Measurements from ENCODE around the gene ACSS1.

The ACSS1 gene

DNA sequence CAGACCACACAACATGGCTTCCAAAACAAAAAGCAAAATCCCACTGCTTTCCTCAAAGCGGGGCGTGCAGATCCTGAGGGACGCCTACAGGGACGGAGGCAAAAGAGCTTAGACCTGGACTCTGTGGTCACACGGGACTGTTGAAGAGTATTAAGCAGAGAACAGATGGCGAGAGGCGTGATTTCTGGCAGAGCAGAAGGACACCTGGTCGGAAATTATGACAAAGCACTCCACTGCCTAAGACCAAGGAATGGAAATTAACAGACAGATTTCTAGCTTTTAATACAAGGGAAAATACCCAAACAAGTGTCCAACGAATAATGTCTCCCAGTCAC lies 93.5 kb downstream of the ACSS1 start:
- POLR2A ChIA-PET = no interaction called here
- TF ChIP-seq, protein P1, sequence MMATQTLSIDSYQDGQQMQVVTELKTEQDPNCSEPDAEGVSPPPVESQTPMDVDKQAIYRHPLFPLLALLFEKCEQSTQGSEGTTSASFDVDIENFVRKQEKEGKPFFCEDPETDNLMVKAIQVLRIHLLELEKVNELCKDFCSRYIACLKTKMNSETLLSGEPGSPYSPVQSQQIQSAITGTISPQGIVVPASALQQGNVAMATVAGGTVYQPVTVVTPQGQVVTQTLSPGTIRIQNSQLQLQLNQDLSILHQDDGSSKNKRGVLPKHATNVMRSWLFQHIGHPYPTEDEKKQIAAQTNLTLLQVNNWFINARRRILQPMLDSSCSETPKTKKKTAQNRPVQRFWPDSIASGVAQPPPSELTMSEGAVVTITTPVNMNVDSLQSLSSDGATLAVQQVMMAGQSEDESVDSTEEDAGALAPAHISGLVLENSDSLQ (IDR thresholded peaks at IDR 0.05) = no peak
- TF ChIP-seq FOXA1 (IDR thresholded peaks at IDR 0.05) (no peak), LEF1 (IDR thresholded peaks at IDR 0.05; ENCODE audit: borderline replicate concordance) (no peak), HDGF (IDR thresholded peaks at IDR 0.05; ENCODE audit: borderline replicate concordance) (no peak), SUZ12 (IDR thresholded peaks at IDR 0.05) (no peak), BHLHE40 (IDR thresholded peaks at IDR 0.05; ENCODE audit: borderline replicate concordance) (no peak), NFRKB (IDR thresholded peaks at IDR 0.05) (no peak), TARDBP (IDR thresholded peaks at IDR 0.05) (no peak), ARNT (IDR thresholded peaks at IDR 0.05) (no peak), CTBP1 (IDR thresholded peaks at IDR 0.05; ENCODE audit: borderline replicate concordance) (no peak), ELF4 (IDR thresholded peaks at IDR 0.05) (no peak), FOXM1 (IDR thresholded peaks at IDR 0.05; ENCODE audit: borderline replicate concordance) (no peak), ZNF384 (IDR thresholded peaks at IDR 0.05) (no peak)
- CTCF ChIA-PET = no interaction called here
- DNase-seq (ENCODE audit: extremely low spot score) = no peak

DNA sequence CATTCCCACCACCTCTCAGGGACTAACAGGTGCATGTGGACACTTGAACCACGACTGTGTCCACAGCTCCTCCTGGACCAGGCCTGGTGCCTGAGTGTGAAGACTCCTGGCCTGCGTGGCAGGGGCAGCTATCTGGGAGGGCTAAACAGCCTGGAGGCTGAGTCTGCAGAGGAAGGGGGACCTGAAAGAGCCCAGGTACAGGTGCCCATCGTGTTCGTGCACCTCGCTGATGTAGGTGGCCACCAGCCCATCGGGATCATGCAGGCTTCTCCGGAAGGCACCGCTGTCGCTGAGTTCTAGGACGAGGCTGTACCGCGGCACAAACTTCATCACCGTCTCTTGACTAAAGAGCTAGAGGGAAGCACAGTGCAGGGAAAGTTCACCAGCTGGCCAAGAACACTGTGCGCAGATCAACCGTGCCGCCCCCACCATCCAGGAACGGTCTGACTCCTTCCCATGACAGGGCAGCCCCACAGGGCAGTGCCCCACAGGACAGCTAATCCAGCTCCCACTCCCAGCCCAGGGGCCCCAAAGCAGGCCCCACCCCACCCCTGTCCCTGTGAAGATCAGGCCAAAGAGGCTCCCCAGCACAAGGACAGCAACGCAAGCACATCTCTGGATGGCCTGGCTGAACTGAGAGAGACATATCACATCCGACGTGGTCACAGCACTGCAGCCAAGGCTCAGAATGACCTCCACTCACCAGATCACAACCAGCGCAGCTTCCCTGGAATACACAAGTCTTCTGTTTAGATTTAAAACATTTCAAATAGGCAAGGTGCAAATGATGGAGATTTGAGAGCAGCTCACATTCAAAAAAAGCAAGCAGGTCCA lies 94.0 kb downstream of the ACSS1 start:
- ChIA-PET POLR2A (no interaction called here), CTCF (no interaction called here)
- TF ChIP-seq, protein P1 (IDR thresholded peaks at IDR 0.05) = no peak
- TF ChIP-seq SP1 (IDR thresholded peaks at IDR 0.05) (no peak), BHLHE40 (IDR thresholded peaks at IDR 0.05; ENCODE audit: borderline replicate concordance) (no peak), ZNF384 (IDR thresholded peaks at IDR 0.05) (no peak), FOXA1 (IDR thresholded peaks at IDR 0.05) (no peak), L3MBTL2 (conservative IDR thresholded peaks at IDR 0.05) (no peak), ELF4 (IDR thresholded peaks at IDR 0.05) (no peak), FOXK2 (IDR thresholded peaks at IDR 0.05) (no peak), HDGF (IDR thresholded peaks at IDR 0.05; ENCODE audit: borderline replicate concordance) (no peak), FOXM1 (IDR thresholded peaks at IDR 0.05; ENCODE audit: borderline replicate concordance) (no peak), TARDBP (IDR thresholded peaks at IDR 0.05) (no peak), ARNT (IDR thresholded peaks at IDR 0.05) (no peak), NFRKB (IDR thresholded peaks at IDR 0.05) (no peak)
- no peak for DNase-seq (ENCODE audit: extremely low spot score)

DNA sequence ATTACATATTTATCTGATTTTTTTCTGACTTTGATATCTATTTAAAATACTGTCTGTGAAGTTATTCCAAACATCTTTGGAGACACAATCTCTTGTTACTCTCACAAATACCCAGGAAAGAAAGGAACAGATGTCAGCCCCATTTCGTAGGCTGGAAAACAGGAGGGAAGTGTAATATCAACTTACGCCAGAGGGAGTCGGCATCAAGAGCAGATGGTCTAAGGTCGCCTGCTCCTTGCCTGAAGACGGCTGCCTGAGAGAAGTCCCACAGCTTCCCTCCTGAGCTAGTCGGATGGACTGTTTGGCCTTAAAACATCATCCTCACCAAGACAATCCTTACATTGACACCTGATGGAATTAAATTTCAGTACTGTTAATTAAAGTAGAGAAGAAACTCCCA lies 95.4 kb downstream of the ACSS1 start:
- no peak for DNase-seq (ENCODE audit: extremely low spot score)
- POLR2A ChIA-PET = no interaction called here
- CTCF ChIA-PET = no interaction called here
- no peak for TF ChIP-seq L3MBTL2 (conservative IDR thresholded peaks at IDR 0.05)
- TF ChIP-seq ELF4 (IDR thresholded peaks at IDR 0.05) = no peak
- no peak for TF ChIP-seq HDGF (IDR thresholded peaks at IDR 0.05; ENCODE audit: borderline replicate concordance)
- no peak for TF ChIP-seq ZNF384 (IDR thresholded peaks at IDR 0.05)
- TF ChIP-seq CTBP1 (IDR thresholded peaks at IDR 0.05; ENCODE audit: borderline replicate concordance) = no peak
- no peak for TF ChIP-seq FOXA1 (IDR thresholded peaks at IDR 0.05)
- no peak for TF ChIP-seq FOXK2 (IDR thresholded peaks at IDR 0.05)
- TF ChIP-seq, protein P1 (IDR thresholded peaks at IDR 0.05) = no peak
- no peak for TF ChIP-seq TARDBP (IDR thresholded peaks at IDR 0.05)
- no peak for TF ChIP-seq SP1 (IDR thresholded peaks at IDR 0.05)
- TF ChIP-seq LEF1 (IDR thresholded peaks at IDR 0.05; ENCODE audit: borderline replicate concordance) = no peak
- no peak for TF ChIP-seq SUZ12 (IDR thresholded peaks at IDR 0.05)
- no peak for TF ChIP-seq BHLHE40 (IDR thresholded peaks at IDR 0.05; ENCODE audit: borderline replicate concordance)
- TF ChIP-seq NFRKB (IDR thresholded peaks at IDR 0.05) = no peak
- TF ChIP-seq FOXM1 (IDR thresholded peaks at IDR 0.05; ENCODE audit: borderline replicate concordance) = no peak
- no peak for TF ChIP-seq ARNT (IDR thresholded peaks at IDR 0.05)

DNA sequence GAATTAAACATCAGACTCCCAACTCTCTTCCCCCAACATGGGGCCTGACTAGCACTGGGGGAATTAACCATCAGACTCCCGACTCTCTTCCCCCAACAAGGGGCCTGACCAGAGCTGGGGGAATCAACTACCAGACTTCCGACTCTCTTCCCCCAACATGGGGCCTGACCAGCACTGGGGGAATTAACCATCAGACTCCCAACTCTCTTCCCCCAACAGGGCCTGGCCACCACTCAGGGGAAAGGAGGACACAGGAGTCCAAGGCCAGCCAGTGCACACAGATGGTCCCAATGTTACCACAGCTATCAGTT lies 95.8 kb downstream of the ACSS1 start:
- DNase-seq (ENCODE audit: extremely low spot score) = no peak
- TF ChIP-seq, protein P1 (IDR thresholded peaks at IDR 0.05) = no peak
- TF ChIP-seq ELF4 (IDR thresholded peaks at IDR 0.05) = no peak
- TF ChIP-seq L3MBTL2 (conservative IDR thresholded peaks at IDR 0.05) = no peak
- no peak for TF ChIP-seq SUZ12 (IDR thresholded peaks at IDR 0.05)
- TF ChIP-seq FOXK2 (IDR thresholded peaks at IDR 0.05) = no peak
- no peak for TF ChIP-seq ZNF384 (IDR thresholded peaks at IDR 0.05)
- no peak for TF ChIP-seq SP1 (IDR thresholded peaks at IDR 0.05)
- TF ChIP-seq FOXA1 (IDR thresholded peaks at IDR 0.05) = no peak
- no peak for TF ChIP-seq TARDBP (IDR thresholded peaks at IDR 0.05)
- TF ChIP-seq ARNT (IDR thresholded peaks at IDR 0.05) = no peak
- no peak for TF ChIP-seq HDGF (IDR thresholded peaks at IDR 0.05; ENCODE audit: borderline replicate concordance)
- no peak for TF ChIP-seq CTBP1 (IDR thresholded peaks at IDR 0.05; ENCODE audit: borderline replicate concordance)
- TF ChIP-seq NFRKB (IDR thresholded peaks at IDR 0.05) = no peak
- no peak for TF ChIP-seq LEF1 (IDR thresholded peaks at IDR 0.05; ENCODE audit: borderline replicate concordance)
- no peak for TF ChIP-seq BHLHE40 (IDR thresholded peaks at IDR 0.05; ENCODE audit: borderline replicate concordance)
- no peak for TF ChIP-seq FOXM1 (IDR thresholded peaks at IDR 0.05; ENCODE audit: borderline replicate concordance)
- ChIA-PET POLR2A (no interaction called here), CTCF (no interaction called here)

DNA sequence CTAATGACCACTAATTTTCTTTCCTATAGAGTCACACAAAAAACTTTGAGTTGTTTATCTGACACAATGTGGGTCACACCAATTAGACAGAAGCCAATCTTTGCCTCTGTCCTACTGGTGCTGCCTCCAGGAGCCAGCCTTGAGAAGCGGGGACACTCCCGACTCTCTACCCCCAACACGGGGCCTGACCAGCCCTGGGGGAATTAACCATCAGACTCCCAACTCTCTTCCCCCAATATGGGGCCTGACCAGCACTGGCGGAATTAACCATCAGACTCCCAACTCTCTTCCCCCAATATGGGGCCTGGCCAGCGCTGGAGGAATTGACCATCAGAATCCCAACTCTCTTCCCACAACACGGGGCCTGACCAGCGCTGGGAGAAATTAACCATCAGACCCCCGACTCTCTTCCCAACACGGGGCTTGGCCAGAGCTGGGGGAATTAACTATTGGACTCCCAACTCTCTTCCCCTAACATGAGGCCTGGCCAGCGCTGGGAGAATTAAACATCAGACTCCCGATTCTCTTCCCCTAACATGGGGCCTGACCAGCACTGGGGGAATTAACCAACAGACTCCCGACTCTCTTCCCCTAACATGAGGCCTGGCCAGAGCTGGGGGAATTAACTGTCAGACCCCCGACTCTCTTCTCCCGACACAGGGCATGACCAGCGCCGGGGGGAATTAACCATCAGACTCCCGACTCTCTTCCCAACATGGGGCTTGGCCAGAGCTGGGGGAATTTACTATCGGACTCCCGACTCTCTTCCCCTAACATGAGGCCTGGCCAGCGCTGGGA lies 96.4 kb downstream of the ACSS1 start:
- DNase-seq (ENCODE audit: extremely low spot score) = no peak
- CTCF ChIA-PET = no interaction called here
- no peak for TF ChIP-seq SUZ12 (IDR thresholded peaks at IDR 0.05)
- TF ChIP-seq L3MBTL2 (conservative IDR thresholded peaks at IDR 0.05) = no peak
- no peak for TF ChIP-seq TARDBP (IDR thresholded peaks at IDR 0.05)
- TF ChIP-seq FOXK2 (IDR thresholded peaks at IDR 0.05) = no peak
- no peak for TF ChIP-seq NFRKB (IDR thresholded peaks at IDR 0.05)
- TF ChIP-seq FOXM1 (IDR thresholded peaks at IDR 0.05; ENCODE audit: borderline replicate concordance) = no peak
- TF ChIP-seq SP1 (IDR thresholded peaks at IDR 0.05) = no peak
- TF ChIP-seq HDGF (IDR thresholded peaks at IDR 0.05; ENCODE audit: borderline replicate concordance) = no peak
- TF ChIP-seq LEF1 (IDR thresholded peaks at IDR 0.05; ENCODE audit: borderline replicate concordance) = no peak
- no peak for TF ChIP-seq CTBP1 (IDR thresholded peaks at IDR 0.05; ENCODE audit: borderline replicate concordance)
- TF ChIP-seq BHLHE40 (IDR thresholded peaks at IDR 0.05; ENCODE audit: borderline replicate concordance) = no peak
- TF ChIP-seq ELF4 (IDR thresholded peaks at IDR 0.05) = no peak
- TF ChIP-seq ZNF384 (IDR thresholded peaks at IDR 0.05) = no peak
- TF ChIP-seq FOXA1 (IDR thresholded peaks at IDR 0.05) = no peak
- TF ChIP-seq, protein P1 (IDR thresholded peaks at IDR 0.05) = no peak
- TF ChIP-seq ARNT (IDR thresholded peaks at IDR 0.05) = no peak
- POLR2A ChIA-PET = no interaction called here

Measured in HEK293T (cell line).